Measurements from ENCODE around the gene ITPR2.

ITPR2 gene

DNA sequence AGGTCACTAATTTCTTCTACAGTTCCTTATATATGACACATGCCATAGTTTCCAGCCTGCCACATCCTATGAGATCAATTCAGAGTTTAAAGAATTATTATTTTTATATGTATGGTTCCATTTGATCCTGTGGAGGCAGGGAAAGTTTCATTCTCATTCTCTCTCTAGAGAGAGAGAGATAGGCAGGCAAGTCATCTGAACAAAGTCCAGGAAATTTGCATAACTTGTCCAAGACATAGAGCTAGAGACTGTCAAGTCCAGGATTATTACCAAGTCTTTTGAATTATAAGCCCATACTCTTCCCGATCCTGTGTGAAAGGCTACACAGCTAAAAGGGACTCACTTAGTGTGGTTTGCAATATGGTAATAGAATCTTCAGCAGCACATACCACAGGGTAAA is 422.3 kb downstream of the ITPR2 start:
- Histone ChIP-seq H3K9ac (ENCODE audit: low read depth, low read length, poor library complexity, severe bottlenecking) (no peak overlapping the region), H3K9me3 (ENCODE audit: insufficient read depth, low read depth, low read length) (no peaks in the 10 kb centered on the region), H3K9me2 (replicated peaks; ENCODE audit: low read depth, low read length) (no peaks in the 10 kb centered on the region), H3F3A (ENCODE audit: low read depth) (no peaks in the 10 kb centered on the region), H4K20me1 (ENCODE audit: insufficient read depth, low read length, poor library complexity, severe bottlenecking) (no peaks in the 10 kb centered on the region), H3K27me3 (ENCODE audit: insufficient read depth, low read length, poor library complexity, severe bottlenecking) (no peaks in the 10 kb centered on the region), H3K36me3 (ENCODE audit: insufficient read depth, low read length) (peaks cover 4% of the 10 kb centered on the region; the same call in 1 of the 2 replicates), H3K4me3 (ENCODE audit: low read length, poor library complexity, severe bottlenecking) (no peak overlapping the region), H3K4me1 (ENCODE audit: insufficient read depth, low read length, poor library complexity, severe bottlenecking) (no peaks in the 10 kb centered on the region), H3K4me2 (ENCODE audit: low read depth, low read length, poor library complexity, severe bottlenecking) (no peak overlapping the region), H3K79me2 (ENCODE audit: insufficient read depth, low read length) (no peaks in the 10 kb centered on the region), H2AFZ (ENCODE audit: low read length) (no peak overlapping the region)
- TF ChIP-seq, protein P1, sequence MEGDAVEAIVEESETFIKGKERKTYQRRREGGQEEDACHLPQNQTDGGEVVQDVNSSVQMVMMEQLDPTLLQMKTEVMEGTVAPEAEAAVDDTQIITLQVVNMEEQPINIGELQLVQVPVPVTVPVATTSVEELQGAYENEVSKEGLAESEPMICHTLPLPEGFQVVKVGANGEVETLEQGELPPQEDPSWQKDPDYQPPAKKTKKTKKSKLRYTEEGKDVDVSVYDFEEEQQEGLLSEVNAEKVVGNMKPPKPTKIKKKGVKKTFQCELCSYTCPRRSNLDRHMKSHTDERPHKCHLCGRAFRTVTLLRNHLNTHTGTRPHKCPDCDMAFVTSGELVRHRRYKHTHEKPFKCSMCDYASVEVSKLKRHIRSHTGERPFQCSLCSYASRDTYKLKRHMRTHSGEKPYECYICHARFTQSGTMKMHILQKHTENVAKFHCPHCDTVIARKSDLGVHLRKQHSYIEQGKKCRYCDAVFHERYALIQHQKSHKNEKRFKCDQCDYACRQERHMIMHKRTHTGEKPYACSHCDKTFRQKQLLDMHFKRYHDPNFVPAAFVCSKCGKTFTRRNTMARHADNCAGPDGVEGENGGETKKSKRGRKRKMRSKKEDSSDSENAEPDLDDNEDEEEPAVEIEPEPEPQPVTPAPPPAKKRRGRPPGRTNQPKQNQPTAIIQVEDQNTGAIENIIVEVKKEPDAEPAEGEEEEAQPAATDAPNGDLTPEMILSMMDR (conservative IDR thresholded peaks at IDR 0.05; ENCODE audit: low read length), result no peak
- TF ChIP-seq EZH2phosphoT487 (IDR thresholded peaks at IDR 0.05; ENCODE audit: borderline replicate concordance), result no peak

DNA sequence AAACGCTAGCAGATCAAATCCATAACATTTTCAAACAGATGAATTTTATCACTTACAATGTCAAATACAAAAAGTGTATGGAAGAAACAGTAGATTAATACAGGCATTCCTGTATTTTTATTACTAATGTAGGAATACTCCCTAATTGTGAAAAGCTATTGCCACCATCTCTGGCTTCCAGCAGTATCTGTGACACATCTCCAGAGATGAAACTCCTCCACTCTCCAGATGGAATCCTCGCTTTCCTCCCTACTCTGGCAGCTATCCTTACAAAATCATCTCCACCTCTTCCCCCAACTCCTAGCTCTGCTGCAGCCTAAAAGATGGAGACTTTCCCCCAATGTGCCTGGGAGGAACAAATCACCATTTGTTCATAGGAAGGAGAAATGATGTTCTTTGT is 426.2 kb downstream of the ITPR2 start:
- Histone ChIP-seq H3K79me2 (ENCODE audit: insufficient read depth, low read length) (no peaks in the 10 kb centered on the region), H2AFZ (ENCODE audit: low read length) (no peak overlapping the region), H4K20me1 (ENCODE audit: insufficient read depth, low read length, poor library complexity, severe bottlenecking) (no peaks in the 10 kb centered on the region), H3F3A (ENCODE audit: low read depth) (no peaks in the 10 kb centered on the region), H3K36me3 (ENCODE audit: insufficient read depth, low read length) (peaks cover 4% of the 10 kb centered on the region; the same call in 1 of the 2 replicates), H3K9me2 (replicated peaks; ENCODE audit: low read depth, low read length) (no peaks in the 10 kb centered on the region), H3K4me3 (ENCODE audit: low read length, poor library complexity, severe bottlenecking) (no peak overlapping the region), H3K9ac (ENCODE audit: low read depth, low read length, poor library complexity, severe bottlenecking) (no peak overlapping the region), H3K27me3 (ENCODE audit: insufficient read depth, low read length, poor library complexity, severe bottlenecking) (no peaks in the 10 kb centered on the region), H3K4me1 (ENCODE audit: insufficient read depth, low read length, poor library complexity, severe bottlenecking) (no peaks in the 10 kb centered on the region), H3K9me3 (ENCODE audit: insufficient read depth, low read depth, low read length) (no peaks in the 10 kb centered on the region), H3K4me2 (ENCODE audit: low read depth, low read length, poor library complexity, severe bottlenecking) (no peak overlapping the region)
- TF ChIP-seq, protein P1 (conservative IDR thresholded peaks at IDR 0.05; ENCODE audit: low read length), result no peak
- no peak for TF ChIP-seq EZH2phosphoT487 (IDR thresholded peaks at IDR 0.05; ENCODE audit: borderline replicate concordance)

DNA sequence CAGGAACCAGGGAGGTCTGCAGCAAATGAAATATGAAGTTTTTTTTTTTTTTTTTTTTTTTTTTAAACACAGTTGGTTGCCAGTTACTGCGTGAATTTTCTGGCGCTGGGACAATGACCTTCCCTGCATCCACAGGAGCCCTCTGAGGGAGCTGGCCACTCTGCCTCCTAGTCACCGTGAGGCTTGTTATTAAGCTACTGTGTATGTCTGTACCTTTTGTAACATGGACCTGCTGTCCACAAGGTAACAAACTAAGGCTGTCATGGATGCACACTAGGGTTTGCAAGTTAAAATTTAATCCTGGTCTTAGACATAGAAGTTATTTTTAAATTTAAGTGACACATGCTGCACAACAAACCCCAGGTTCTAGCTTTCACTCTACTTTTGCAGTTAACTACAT is 426.6 kb downstream of the ITPR2 start:
- no peaks in the 10 kb centered on the region for H4K20me1 ChIP-seq (ENCODE audit: insufficient read depth, low read length, poor library complexity, severe bottlenecking)
- H3K9me2 ChIP-seq (replicated peaks; ENCODE audit: low read depth, low read length), result no peaks in the 10 kb centered on the region
- no peak for TF ChIP-seq EZH2phosphoT487 (IDR thresholded peaks at IDR 0.05; ENCODE audit: borderline replicate concordance)
- TF ChIP-seq, protein P1 (conservative IDR thresholded peaks at IDR 0.05; ENCODE audit: low read length), result no peak
- H3K4me1 ChIP-seq (ENCODE audit: insufficient read depth, low read length, poor library complexity, severe bottlenecking), result no peaks in the 10 kb centered on the region
- H3F3A ChIP-seq (ENCODE audit: low read depth), result no peaks in the 10 kb centered on the region
- H3K79me2 ChIP-seq (ENCODE audit: insufficient read depth, low read length), result no peaks in the 10 kb centered on the region
- no peaks in the 10 kb centered on the region for H3K27me3 ChIP-seq (ENCODE audit: insufficient read depth, low read length, poor library complexity, severe bottlenecking)
- no peak overlapping the region for H3K4me2 ChIP-seq (ENCODE audit: low read depth, low read length, poor library complexity, severe bottlenecking)
- H3K9ac ChIP-seq (ENCODE audit: low read depth, low read length, poor library complexity, severe bottlenecking), result no peak overlapping the region
- no peak overlapping the region for H2AFZ ChIP-seq (ENCODE audit: low read length)
- H3K36me3 ChIP-seq (ENCODE audit: insufficient read depth, low read length), result peaks cover 4% of the 10 kb centered on the region; the same call in 1 of the 2 replicates
- no peak overlapping the region for H3K4me3 ChIP-seq (ENCODE audit: low read length, poor library complexity, severe bottlenecking)
- no peaks in the 10 kb centered on the region for H3K9me3 ChIP-seq (ENCODE audit: insufficient read depth, low read depth, low read length)

Data from Loucy (cell line).